OCI-LY7 (cell line): ENCODE results near the gene PGAP2. TPM values are rescaled to one million over a fixed set of nuclear protein-coding genes. Genes with fewer than 3 reads are reported as not detected.

ENCODE experiments used
- BruUV-seq: library from RNA; stranded (reverse); fragments of 400-500 nt; replicated peaks from 2 replicates; lab custom pipeline; 2021; lab: Mats Ljungman, UMichigan
- CTCF ChIA-PET: fragments of 300-600 bp; sonication (Branson Sonifier 250); formaldehyde crosslinking; loops from one replicate; lab custom pipeline; 2022; ENCODE audit warnings: antibody characterized with exemption; ENCODE audit not compliant: unreplicated experiment; lab: Charles Lee
- POLR2A ChIA-PET: fragments of 300-600 bp; sonication (Branson Sonifier 250); formaldehyde crosslinking; loops from one replicate; lab custom pipeline; 2022; ENCODE audit warnings: antibody characterized with exemption; lab: Charles Lee
- DNase-seq: peaks from one replicate; pipeline ENCODE4 v3.0.0-alpha.2; 2015; ENCODE audit warnings: low spot score
- H2AFZ ChIP-seq: fragments of 200-600 bp; sonication (generic), shearing (Covaris generic); 2 replicates; pipeline ENCODE4 v1.6.1; 2014; ENCODE audit warnings: mild to moderate bottlenecking, antibody characterized with exemption, low read length, moderate library complexity
- H3K27ac ChIP-seq: fragments of 200-600 bp; sonication (generic); 2 replicates; pipeline ENCODE4 v1.5.1; 2014; ENCODE audit warnings: mixed run types, low read depth, mild to moderate bottlenecking, moderate library complexity, low read length, inconsistent platforms; ENCODE audit not compliant: poor library complexity, severe bottlenecking
- H3K36me3 ChIP-seq: fragments of 200-600 bp; sonication (generic); 2 replicates; pipeline ENCODE4 v1.6.1; 2014; ENCODE audit warnings: mild to moderate bottlenecking, antibody characterized with exemption, low read length, moderate library complexity, mixed read lengths; ENCODE audit not compliant: insufficient read depth
- H3K4me1 ChIP-seq: fragments of 200-600 bp; sonication (generic); 2 replicates; pipeline ENCODE4 v1.5.1; 2014; ENCODE audit warnings: mild to moderate bottlenecking, low read length; ENCODE audit not compliant: insufficient read depth, poor library complexity, severe bottlenecking
- H3K4me2 ChIP-seq: fragments of 200-600 bp; sonication (generic); 2 replicates; pipeline ENCODE4 v1.6.1; 2014; ENCODE audit warnings: mild to moderate bottlenecking, low read length
- H3K4me3 ChIP-seq: fragments of 200-600 bp; sonication (generic); 2 replicates; pipeline ENCODE4 v1.5.1; 2014; ENCODE audit warnings: mild to moderate bottlenecking, low read depth, low read length; ENCODE audit not compliant: poor library complexity, severe bottlenecking
- H3K79me2 ChIP-seq: fragments of 200-600 bp; sonication (generic); 2 replicates; pipeline ENCODE4 v1.6.1; 2016; ENCODE audit warnings: low read depth, mild to moderate bottlenecking, low read length, moderate library complexity, mixed read lengths; ENCODE audit not compliant: insufficient read depth
- H3K9me2 ChIP-seq: fragments of 200-600 bp; sonication (generic); 2 replicates; pipeline ENCODE4 v1.6.1; 2016; ENCODE audit warnings: mild to moderate bottlenecking, low read length, mixed read lengths; ENCODE audit not compliant: insufficient read depth
- H3K9me3 ChIP-seq: fragments of 200-600 bp; sonication (generic); 2 replicates; pipeline ENCODE4 v1.6.1; 2014; ENCODE audit warnings: mild to moderate bottlenecking, mixed run types, low read length, mixed read lengths
- H4K20me1 ChIP-seq: fragments of 200-600 bp; sonication (generic); 2 replicates; pipeline ENCODE4 v1.6.1; 2014; ENCODE audit warnings: mild to moderate bottlenecking, antibody characterized with exemption, low read length, moderate library complexity, mixed read lengths; ENCODE audit not compliant: insufficient read depth
- CTCF ChIP-seq: fragments of 200-600 bp; sonication (generic); conservative IDR thresholded peaks from 2 replicates; pipeline ENCODE4 v1.5.1; 2014; ENCODE audit warnings: mild to moderate bottlenecking, antibody characterized with exemption, low read length, moderate library complexity, mixed read lengths
- EZH2phosphoT487 ChIP-seq: fragments of 200-600 bp; sonication (generic); IDR thresholded peaks from 2 replicates; pipeline ENCODE4 v1.6.1; 2018; ENCODE audit warnings: low read depth, borderline replicate concordance, mild to moderate bottlenecking, mixed run types, antibody characterized with exemption, low read length, moderate library complexity, mixed read lengths
- intact Hi-C: fragments of 100-400 bp; cut with micrococcal nuclease; formaldehyde crosslinking; loops from one replicate; pipeline ENCODE4 v1.10.0; 2022; ENCODE audit not compliant: unreplicated experiment
- total RNA-seq, 2 experiments: library from RNA; depleted of rRNA in 1 of 2; stranded (reverse); fragments of >200 nt in 1 of 2; shearing (Covaris generic) in 1 of 2; gene quantifications; 2 replicates each; pipeline ENCODE4 v1.2.3, GENCODE V29; 2014 to 2022

The PGAP2 gene
- total RNA-seq, 2 experiments from 2014 or later = 23.9 to 44.0 TPM

GRCh38 chr11:3855808-3856491, 47.6 kb downstream of the PGAP2 start:
- intact Hi-C loops = loop anchor here (2.0 to 10.0 kb wide), 3 partner anchors 39 to 129 kb away; no protein-coding TSS in a partner anchor

DNA sequence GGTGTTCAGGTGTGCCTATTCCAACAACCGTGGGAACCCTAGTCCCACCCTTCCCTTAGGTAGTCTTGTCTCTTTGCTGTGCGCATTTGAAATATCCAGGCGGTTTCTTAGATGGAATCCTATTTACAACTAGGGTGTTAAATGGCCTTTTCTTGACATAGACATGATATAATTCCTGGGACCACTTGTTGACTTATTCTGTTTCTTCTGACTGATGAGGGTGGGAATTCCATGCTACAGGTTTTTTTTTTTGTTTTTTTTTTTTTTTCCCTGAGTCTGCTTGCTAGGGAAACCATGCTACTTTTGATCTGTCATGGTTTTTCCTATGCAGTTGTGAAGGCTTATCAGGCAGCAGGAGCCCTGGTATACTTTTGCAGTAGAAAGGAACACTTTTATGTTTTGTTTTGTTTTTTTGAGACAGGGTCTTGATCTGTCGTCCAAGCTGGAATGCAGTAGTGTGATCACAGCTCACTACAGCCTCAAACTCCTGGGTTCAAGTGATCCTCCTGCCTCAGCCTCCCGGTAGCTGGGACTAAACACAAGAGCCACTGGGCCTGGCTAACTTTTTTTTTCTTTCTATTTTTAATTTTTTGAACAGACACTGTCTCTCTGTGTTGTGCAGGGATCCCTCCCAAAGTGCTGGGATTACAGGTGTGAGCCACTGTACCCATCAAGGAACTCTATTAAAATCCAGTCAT, 48.6 kb downstream of the PGAP2 start:
- Histone ChIP-seq H4K20me1 (no peaks in the 10 kb centered on the region), H3K4me1 (peaks cover 80% of the 10 kb centered on the region), H3K4me2 (peak overlapping the region; percentile 96), H3K4me3 (peak overlapping the region; percentile 81), H3K36me3 (no peaks in the 10 kb centered on the region), H2AFZ (no peak overlapping the region), H3K27ac (peak overlapping the region; percentile 62), H3K9me2 (no peaks in the 10 kb centered on the region), H3K9me3 (no peaks in the 10 kb centered on the region), H3K79me2 (peaks cover 63% of the 10 kb centered on the region)
- no peak for DNase-seq
- TF ChIP-seq CTCF (peak; percentile 35), EZH2phosphoT487 (no peak)
- ChIA-PET POLR2A (interaction anchor here (0.7 to 4.8 kb wide), 9 partner anchors 12 to 216 kb away, joined by 3 to 75 read pairs (median 8); partner anchors contain the start of gene RHOG), CTCF (interaction anchor here (0.5 to 1.2 kb wide), 3 partner anchors 16 to 45 kb away, joined by 3 to 13 read pairs (median 3); partner anchors contain the start of gene RHOG)
- intact Hi-C loops = loop anchor here (10.0 kb wide), 1 partner anchor 128 kb away; no protein-coding TSS in a partner anchor
- TSS peak; percentile 40 for BruUV-seq

More at GRCh38 chr11:3855808-3856491, 47.6 kb downstream of the PGAP2 start:
- peaks cover 53% of the 10 kb centered on the region for H3K79me2 ChIP-seq
- no peaks in the 10 kb centered on the region for H3K36me3 ChIP-seq
- H3K4me3 ChIP-seq = peak overlapping the region; percentile 81
- no peaks in the 10 kb centered on the region for H3K9me2 ChIP-seq
- no peaks in the 10 kb centered on the region for H4K20me1 ChIP-seq
- H3K4me1 ChIP-seq = peaks cover 69% of the 10 kb centered on the region
- no peaks in the 10 kb centered on the region for H3K9me3 ChIP-seq
- peak overlapping the region; percentile 96 for H3K4me2 ChIP-seq
- peak; percentile 65 for DNase-seq
- TF ChIP-seq CTCF (no peak), EZH2phosphoT487 (no peak)
- peak overlapping the region; percentile 37 for H3K27ac ChIP-seq
- ChIA-PET CTCF (interaction anchor here (1.4 to 3.2 kb wide), 7 partner anchors 12 to 217 kb away, joined by 4 to 32 read pairs (median 6); no protein-coding TSS in a partner anchor), POLR2A (interaction anchor here (0.6 to 4.8 kb wide), 17 partner anchors 13 to 240 kb away, joined by 3 to 75 read pairs (median 12); partner anchors contain the start of gene RHOG)
- BruUV-seq = no TSS peak
- H2AFZ ChIP-seq = no peak overlapping the region
